Stimulated activated CD8-positive, alpha-beta memory T cell treated with anti-CD3 and anti-CD28 coated beads, Interleukin-2, amount 100 ng/mL, for 1 hour (primary cell): ENCODE results near the gene WDR12.
A peak's percentile ranks its signal among the peaks of the same experiment; 100 is the strongest.
"Not testable (repeated sequence)": the region's sequence is repeated elsewhere in the genome, so short reads cannot be mapped to it uniquely, and the experiment has no call there.

Source experiments
- DNase-seq, 2 donors: peaks; one replicate each; pipeline ENCODE4 v3.0.0-alpha.2; 2020; ENCODE audit warnings: low read depth in 2 of 2

The WDR12 gene

GRCh38 chr2:202911512-202912341, at the start of gene WDR12, which contains the start of gene CARF:
Gene WDR12, minus strand, starts transcription at chr2:202911673. Its CDS starts 197 bp downstream, at chr2:202911476.
Gene CARF, plus strand, starts transcription at chr2:202912275. Its CDS starts 29,628 bp downstream, at chr2:202941903.
- DNase-seq: peak; percentile 73 to 84

GRCh38 chr2:202960524-202960923, 49.1 kb upstream of the WDR12 start:
- DNase-seq: no peak

- no peak for DNase-seq
These were observed 39.1 kb upstream of the WDR12 start for GRCh38 chr2:202950592-202950991.

GRCh38 chr2:202949333-202949732, 37.9 kb upstream of the WDR12 start:
- DNase-seq: not testable (repeated sequence)

- DNase-seq: no peak
These were observed 34.0 kb upstream of the WDR12 start for GRCh38 chr2:202945497-202945896.

GRCh38 chr2:202944816-202945215, 33.3 kb upstream of the WDR12 start:
- no peak for DNase-seq

GRCh38 chr2:202944408-202944807, 32.9 kb upstream of the WDR12 start:
- DNase-seq: no peak

GRCh38 chr2:202941771-202942170, 30.3 kb upstream of the WDR12 start:
- DNase-seq: no peak

- DNase-seq: no peak
These were observed 27.5 kb upstream of the WDR12 start for GRCh38 chr2:202938960-202939359.

GRCh38 chr2:202934456-202934855, 23.0 kb upstream of the WDR12 start:
- no peak for DNase-seq

- no peak for DNase-seq
These were observed 22.5 kb upstream of the WDR12 start for GRCh38 chr2:202933958-202934357.

GRCh38 chr2:202933139-202933510, 21.7 kb upstream of the WDR12 start:
- no peak for DNase-seq

GRCh38 chr2:202932425-202933138, 21.1 kb upstream of the WDR12 start:
- no peak for DNase-seq

- DNase-seq: no peak
These were observed 7.4 kb upstream of the WDR12 start for GRCh38 chr2:202918860-202919259.

- DNase-seq: not testable (repeated sequence)
These were observed 1.1 kb upstream of the WDR12 start for GRCh38 chr2:202912342-202913201.

- DNase-seq: no peak
These were observed 316 bp downstream of the WDR12 start for GRCh38 chr2:202911203-202911511.

- DNase-seq: no peak
These were observed 775 bp downstream of the WDR12 start for GRCh38 chr2:202910698-202911097.

GRCh38 chr2:202910250-202910649, 1.2 kb downstream of the WDR12 start:
- DNase-seq: not testable (repeated sequence)

GRCh38 chr2:202909394-202910192, 1.9 kb downstream of the WDR12 start:
- DNase-seq: no peak

- DNase-seq: no peak
These were observed 3.3 kb downstream of the WDR12 start for GRCh38 chr2:202908186-202908585.

GRCh38 chr2:202905507-202905906, 6.0 kb downstream of the WDR12 start:
- DNase-seq: not testable (repeated sequence)
